VCaP (cell line): Measurements from ENCODE around the gene TMEM74B.
"Not testable (repeated sequence)": the region's sequence is repeated elsewhere in the genome, so short reads cannot be mapped to it uniquely, and the experiment has no call there.

Experiments
- H3K27ac ChIP-seq: fragments of 450-650 bp; 2 replicates; pipeline ENCODE4 v1.5.1; 2017
- TF ChIP-seq, protein P1 (sequence below): fragments of 450-650 bp; conservative IDR thresholded peaks from 2 replicates; pipeline ENCODE4 v1.5.1; 2017; ENCODE audit warnings: mild to moderate bottlenecking, moderate library complexity

The TMEM74B gene

GRCh38 chr20:1184638-1185315 is at the start of gene TMEM74B:
Gene TMEM74B, minus strand, starts transcription at chr20:1184981. Its CDS starts 1,180 bp downstream, at chr20:1183801.
- H3K27ac ChIP-seq = peak within 1 kb of the TSS; percentile 59; the same call in 1 of the 2 replicates
- TF ChIP-seq, protein P1, sequence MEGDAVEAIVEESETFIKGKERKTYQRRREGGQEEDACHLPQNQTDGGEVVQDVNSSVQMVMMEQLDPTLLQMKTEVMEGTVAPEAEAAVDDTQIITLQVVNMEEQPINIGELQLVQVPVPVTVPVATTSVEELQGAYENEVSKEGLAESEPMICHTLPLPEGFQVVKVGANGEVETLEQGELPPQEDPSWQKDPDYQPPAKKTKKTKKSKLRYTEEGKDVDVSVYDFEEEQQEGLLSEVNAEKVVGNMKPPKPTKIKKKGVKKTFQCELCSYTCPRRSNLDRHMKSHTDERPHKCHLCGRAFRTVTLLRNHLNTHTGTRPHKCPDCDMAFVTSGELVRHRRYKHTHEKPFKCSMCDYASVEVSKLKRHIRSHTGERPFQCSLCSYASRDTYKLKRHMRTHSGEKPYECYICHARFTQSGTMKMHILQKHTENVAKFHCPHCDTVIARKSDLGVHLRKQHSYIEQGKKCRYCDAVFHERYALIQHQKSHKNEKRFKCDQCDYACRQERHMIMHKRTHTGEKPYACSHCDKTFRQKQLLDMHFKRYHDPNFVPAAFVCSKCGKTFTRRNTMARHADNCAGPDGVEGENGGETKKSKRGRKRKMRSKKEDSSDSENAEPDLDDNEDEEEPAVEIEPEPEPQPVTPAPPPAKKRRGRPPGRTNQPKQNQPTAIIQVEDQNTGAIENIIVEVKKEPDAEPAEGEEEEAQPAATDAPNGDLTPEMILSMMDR = no peak

DNA sequence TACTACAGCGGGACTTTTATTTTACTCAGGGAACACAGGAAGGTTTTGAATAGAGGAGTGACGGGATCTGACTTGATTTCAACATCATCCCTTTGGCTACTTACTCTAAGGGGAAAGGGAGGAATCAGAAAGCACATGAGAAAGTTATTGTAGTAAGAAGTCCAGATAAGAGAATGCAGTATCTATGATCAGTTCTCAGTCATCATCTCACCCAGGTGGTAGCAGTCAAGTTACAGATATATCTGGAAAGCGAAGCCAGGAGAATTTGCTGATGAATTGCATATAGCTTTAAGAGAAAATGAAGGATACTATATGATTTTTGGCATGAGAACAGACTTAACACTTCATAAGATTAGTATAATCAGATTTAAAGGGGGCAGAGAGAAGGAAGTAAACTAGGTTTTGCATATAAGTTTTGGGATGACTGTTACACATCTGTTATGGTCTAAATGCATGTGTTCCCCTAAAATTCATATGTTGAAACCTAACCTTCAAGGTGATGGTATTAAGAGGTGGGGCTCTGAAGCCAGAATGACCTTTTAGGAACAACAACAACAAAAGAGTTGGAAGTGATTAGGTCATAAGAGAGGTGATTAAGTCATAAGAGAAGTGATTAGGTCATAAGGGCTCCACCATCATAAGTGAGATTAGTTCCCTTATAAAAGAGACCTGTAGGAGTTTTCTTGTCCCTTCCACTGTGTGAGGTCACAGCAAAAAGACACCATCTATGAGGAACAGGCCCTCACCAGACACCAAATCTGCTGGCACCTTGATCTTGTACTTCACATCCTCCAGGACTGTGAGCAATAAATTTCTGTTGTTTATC is 47.7 kb upstream of the TMEM74B start:
- no peak overlapping the region for H3K27ac ChIP-seq
- TF ChIP-seq, protein P1 = no peak

DNA sequence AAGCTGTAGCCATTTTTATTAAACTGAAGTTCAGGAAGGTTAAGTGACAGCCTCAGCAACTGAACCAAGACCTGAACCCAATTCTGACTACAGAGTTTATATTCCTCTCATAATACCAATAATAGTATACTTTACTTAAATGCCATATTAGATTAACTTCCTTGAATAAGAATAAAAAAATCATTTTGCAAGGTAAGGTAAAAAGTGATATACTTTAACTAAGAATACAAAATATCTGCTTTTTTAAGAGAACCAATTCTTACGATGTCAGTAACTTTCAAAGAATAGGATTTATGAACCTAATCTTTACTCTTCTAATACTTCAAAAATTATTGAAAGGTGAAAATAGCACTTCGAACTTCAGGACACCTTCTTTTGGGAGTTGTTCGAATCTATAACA is 44.8 kb upstream of the TMEM74B start:
- no peak overlapping the region for H3K27ac ChIP-seq
- TF ChIP-seq, protein P1 = no peak

GRCh38 chr20:1225783-1226654 is 41.2 kb upstream of the TMEM74B start, which contains the start of gene RAD21L1:
Gene RAD21L1, plus strand, starts transcription at chr20:1226044. Its CDS starts 2,410 bp downstream, at chr20:1228454.
- peak within 1 kb of the TSS; percentile 33; the same call in 1 of the 2 replicates for H3K27ac ChIP-seq
- TF ChIP-seq, protein P1 = no peak

- H3K27ac ChIP-seq = peak overlapping the region; percentile 33; the same call in 1 of the 2 replicates
- TF ChIP-seq, protein P1 = no peak
Measured at GRCh38 chr20:1225263-1225782, 40.5 kb upstream of the TMEM74B start.

GRCh38 chr20:1224205-1224890 is 39.6 kb upstream of the TMEM74B start:
- no peak overlapping the region for H3K27ac ChIP-seq
- TF ChIP-seq, protein P1 = no peak

- H3K27ac ChIP-seq = not testable (repeated sequence)
Measured at GRCh38 chr20:1222750-1223149, 38.0 kb upstream of the TMEM74B start.
